ENCODE data around the gene PSTK.

DNA sequence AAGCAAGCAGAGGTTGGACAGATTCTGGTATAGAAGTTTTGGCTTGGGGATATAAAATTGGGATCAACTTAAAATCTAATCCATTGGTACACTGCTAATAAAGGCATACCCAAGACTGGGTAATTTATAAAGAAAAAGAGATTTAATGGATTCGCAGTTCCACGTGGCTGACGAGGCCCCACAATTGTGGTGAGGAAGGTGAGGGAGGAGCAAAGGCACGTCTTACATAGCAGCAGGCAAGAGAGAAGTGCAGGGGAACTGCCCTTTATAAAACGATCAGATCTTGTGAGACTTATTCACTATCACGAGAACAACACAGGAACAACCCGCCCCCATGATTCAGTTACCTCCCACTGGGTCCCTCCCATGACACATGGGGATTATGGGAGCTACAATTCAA lies 38.3 kb downstream of the PSTK start:
- TF ChIP-seq CTCF (IDR thresholded peaks at IDR 0.05) (no peak), POLR2A (IDR thresholded peaks at IDR 0.05) (no peak)
